Measurements from ENCODE around the gene PMEL.

DNA sequence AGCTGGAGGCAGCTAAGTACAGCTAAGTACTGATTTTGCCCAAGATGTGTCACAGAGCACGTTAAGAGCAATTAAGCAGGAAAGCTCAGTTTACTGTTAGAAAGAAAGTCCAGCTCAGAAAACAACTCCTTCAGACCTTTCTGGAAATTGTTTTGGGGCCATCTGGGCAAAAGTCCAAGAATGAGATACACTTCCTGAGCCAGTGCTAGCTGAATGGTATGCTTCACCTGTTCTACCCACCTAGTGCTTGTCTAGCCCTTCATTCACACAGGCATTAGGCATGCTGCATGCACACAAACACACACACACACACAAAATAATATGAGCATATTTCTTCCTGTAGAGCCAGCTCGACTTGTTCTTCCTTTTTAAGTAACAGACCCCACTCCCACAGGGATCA lies 48.4 kb upstream of the PMEL start:
- TF ChIP-seq, protein P1, sequence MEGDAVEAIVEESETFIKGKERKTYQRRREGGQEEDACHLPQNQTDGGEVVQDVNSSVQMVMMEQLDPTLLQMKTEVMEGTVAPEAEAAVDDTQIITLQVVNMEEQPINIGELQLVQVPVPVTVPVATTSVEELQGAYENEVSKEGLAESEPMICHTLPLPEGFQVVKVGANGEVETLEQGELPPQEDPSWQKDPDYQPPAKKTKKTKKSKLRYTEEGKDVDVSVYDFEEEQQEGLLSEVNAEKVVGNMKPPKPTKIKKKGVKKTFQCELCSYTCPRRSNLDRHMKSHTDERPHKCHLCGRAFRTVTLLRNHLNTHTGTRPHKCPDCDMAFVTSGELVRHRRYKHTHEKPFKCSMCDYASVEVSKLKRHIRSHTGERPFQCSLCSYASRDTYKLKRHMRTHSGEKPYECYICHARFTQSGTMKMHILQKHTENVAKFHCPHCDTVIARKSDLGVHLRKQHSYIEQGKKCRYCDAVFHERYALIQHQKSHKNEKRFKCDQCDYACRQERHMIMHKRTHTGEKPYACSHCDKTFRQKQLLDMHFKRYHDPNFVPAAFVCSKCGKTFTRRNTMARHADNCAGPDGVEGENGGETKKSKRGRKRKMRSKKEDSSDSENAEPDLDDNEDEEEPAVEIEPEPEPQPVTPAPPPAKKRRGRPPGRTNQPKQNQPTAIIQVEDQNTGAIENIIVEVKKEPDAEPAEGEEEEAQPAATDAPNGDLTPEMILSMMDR (IDR thresholded peaks at IDR 0.05; ENCODE audit: low read length), result no peak
- no peak for TF ChIP-seq EZH2 (optimal IDR thresholded peaks at IDR 0.05; ENCODE audit: low read depth, low read length)
